ENCODE measurements around the gene GPHN. TPM values are rescaled to one million over a fixed set of nuclear protein-coding genes. Genes with fewer than 3 reads are reported as not detected.

GPHN gene
- polyA plus RNA-seq, result 66.8 and 105 TPM in 2 replicates

DNA sequence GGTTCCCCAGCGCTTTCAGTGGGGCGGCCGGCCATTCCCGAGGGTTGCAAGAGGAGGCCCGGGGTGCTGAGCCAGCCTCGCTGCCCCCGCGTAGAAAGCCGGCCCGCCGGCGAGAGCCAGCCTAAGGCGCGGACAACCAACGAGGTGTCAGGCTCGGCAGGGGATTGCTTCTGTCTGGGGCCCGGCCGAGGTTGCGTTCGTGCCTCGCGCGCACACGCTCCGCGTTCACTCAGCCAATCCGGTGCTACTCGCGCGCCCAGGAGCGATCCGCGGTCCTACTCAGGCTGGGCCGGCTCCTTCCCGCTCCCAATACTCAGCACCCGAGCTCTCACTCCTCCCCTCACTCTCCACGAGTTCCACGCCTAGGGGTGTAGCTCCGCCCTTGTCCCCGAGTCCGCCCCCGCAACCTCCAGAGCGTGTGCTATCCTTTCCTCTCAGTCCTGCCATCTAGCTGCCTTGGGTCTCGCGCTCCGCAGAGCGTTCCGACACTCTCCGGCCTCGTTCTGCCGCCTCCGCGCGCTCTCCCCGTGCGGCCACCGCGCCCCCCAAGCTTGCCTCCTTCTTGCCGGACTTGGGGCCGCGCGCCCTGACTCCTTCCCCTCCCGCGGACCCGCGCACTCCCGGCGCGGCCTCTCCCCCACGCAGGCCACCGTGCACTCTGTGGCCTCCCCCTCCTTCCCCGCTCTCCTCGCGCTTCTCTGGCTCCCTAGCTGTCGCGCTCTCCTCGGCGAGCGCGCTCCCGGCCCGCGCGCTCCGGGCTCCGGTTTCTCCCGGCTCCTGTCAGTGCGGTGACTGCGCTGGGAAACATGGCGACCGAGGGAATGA, at the start of gene GPHN:
Gene GPHN, plus strand, starts transcription at position 426 of the 825 bp plus-strand sequence.

DNA sequence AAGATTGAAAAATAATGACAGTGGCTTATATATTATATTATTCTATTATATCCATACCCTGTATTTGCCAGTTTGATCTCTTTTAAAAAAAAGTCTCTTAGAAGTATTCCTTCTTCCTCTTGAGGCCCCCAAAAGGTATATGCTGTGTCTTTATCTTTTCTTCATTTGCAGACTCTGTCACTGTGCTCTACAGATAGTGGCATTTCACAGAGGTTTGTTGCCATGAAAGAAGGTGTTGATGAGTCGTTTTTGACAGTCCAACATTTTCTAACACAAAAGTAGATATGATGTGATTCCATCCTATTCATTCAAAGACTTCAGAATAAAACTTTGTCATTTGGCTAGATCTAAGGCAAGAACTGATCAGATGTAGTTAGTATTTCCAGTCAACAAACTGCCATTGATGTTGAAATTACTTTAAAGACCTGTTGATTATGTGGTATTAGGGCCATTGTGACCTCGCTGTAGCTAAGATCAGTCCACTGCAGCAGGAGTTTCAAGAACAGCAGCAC, 22.0 kb upstream of the GPHN start, which contains the start of gene CCDC196:
Gene CCDC196, plus strand, starts transcription at position 462 of the 512 bp plus-strand sequence. CDS start 132 bp downstream, outside the sequence.

Other genes with a start within 250 kb of the GPHN start
- gene CCDC196, start 21.8 kb upstream of the GPHN start, polyA plus RNA-seq, result 0.65 TPM in 1 of 2 replicates, not detected in the other